Activated T-cell treated with anti-CD3 and anti-CD28 coated beads for 24 hours (primary cell): ENCODE results near the gene CALHM2.

Experiments
- DNase-seq: peaks from one replicate; pipeline ENCODE4 v3.0.0-alpha.2; 2020; ENCODE audit warnings: low read depth

CALHM2 gene

DNA sequence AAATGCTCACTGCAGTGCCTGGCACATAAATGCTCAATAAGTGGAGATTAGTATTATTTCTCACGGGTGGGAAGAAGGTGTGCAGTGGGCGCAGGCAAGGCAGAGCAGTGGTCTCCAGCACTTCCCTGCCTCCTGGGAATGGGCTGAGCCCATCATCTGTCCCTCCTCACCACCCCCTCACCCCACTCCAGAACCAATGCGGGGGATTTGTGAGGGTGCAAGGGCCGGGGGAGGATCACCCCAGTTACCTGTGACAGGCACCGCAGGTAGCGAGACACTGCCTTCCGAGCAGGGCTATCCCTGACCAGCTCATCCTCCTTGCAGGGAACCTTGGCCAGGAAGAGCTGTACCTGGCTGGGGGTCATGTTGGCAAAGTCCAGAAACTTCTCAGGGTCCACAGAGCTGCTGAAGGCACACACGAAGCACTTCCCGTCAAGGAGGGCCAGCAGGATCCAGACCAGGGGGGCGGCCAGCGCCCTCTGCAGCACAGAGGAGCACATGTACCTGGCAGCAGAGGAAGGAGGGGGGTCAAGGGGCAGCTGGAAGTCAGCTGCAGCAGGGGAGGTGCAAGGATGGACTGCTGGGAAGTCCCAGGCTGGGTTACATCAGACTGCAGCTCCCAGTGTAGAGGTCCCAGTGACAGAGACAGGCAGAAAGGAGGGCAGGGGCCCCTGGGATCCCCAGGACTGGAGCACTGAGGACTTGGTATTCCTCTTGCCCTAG lies 24.0 kb upstream of the CALHM2 start:
- DNase-seq = no peak

DNA sequence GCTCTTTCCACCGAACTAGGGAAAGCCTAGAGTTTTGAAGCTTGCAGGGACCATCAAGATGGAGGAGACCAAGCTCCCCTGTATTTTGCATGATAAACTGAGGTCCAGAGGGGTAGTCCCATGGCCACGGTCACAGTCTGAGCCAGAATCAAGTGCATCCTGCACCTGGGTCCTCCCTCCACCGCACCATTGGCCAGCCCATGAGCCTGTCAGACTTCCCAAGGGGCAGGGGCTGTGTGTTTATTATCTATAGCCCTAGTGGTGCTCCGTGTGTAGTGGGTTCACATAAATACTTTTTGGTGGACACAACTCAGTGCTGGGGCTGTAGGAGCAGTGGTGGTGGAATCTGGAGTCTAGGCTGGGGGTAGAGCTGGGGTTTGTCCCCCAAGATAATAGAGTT lies 23.3 kb upstream of the CALHM2 start:
- DNase-seq = no peak

GRCh38 chr10:103474077-103474476 lies 21.9 kb upstream of the CALHM2 start:
- DNase-seq = no peak

DNA sequence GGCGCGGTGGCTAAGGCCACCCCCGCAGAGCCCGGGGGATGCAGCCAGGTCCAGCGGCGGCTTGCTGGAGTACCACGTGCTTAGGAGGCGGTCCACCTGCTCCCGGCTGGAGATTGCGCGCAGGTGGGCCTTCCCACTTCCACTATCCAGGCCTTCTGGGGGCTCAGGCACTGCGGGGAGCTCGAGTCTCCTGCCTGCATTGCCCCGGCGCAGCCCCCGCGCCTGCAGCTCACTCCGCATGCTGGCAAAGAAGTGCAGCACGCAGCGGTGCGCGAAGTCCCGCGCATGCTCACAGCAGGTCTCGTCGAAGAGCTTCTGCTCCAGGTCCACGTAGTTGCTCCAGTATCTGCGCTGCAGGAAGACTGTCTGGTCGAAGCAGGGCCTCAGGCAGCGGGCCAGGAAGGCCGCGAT lies 21.1 kb upstream of the CALHM2 start:
- DNase-seq = no peak

GRCh38 chr10:103472005-103472404 lies 19.8 kb upstream of the CALHM2 start:
- no peak for DNase-seq

DNA sequence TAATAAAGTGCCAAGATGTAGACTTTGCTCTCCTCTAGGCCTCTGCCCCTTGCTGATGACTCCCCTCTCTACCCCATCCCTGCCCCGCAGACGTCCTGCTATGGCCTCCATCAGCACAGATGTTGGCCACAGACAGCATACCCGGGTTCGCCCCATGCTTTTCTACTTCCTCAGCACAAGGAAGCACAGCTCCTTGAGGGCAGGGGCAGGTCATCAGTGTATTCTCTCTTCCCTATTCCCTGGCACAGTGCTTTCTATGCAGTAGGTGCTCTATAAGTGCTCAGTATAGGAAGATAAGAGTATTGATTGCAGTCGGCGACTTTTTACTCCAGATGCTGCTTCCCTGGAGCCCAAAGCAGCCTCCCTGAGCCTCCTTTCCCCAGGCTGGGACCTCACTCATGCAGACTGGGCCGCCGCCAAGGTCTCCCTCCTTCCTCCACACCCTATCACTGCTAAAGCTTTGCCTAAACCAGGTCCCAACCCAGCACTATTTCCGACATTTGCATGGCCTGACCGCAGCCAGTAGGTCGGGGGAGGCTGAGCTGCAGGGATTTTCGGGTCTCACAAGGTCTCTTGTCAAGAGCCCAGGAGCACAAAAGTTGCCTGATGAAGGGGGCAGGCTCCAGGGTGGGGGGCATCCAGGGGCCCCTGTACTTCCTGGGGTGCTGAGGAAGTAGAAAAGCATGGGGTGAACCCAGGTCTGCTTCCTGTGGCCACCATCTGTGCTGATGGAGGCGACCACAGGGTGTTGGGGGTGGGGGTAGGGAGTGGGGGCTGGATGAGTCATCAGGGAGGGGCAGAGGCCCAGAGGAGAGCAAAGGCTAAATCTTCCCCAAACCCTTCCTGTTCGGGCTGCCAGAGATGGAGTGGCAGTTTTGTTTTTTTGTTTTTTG lies 18.8 kb upstream of the CALHM2 start:
- peak; percentile 50 for DNase-seq

- no peak for DNase-seq
Observed at GRCh38 chr10:103469201-103469600, 17.0 kb upstream of the CALHM2 start.

GRCh38 chr10:103467406-103467805 lies 15.2 kb upstream of the CALHM2 start:
- DNase-seq = no peak

DNA sequence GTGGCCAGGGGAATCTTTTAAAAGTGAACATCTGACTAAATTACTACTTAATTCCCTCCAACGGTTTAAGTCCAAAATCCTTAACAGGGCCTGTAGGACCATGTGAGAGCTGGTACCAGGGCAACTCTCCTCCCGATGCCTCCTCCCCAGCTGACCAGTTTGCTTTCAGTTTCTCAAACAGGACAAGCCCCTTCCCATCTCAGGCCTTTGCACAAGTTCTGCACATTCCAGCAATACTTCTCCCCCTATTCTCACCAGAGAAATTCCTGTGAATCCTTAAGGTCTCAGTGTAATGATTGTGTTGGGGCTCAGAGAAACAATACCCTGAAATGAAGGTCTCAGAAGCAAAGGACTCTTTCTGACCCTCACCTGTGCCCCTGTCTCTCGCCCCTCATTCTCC lies 14.6 kb upstream of the CALHM2 start:
- no peak for DNase-seq

- DNase-seq = no peak
Observed at GRCh38 chr10:103465411-103466179, 13.4 kb upstream of the CALHM2 start.

- DNase-seq = no peak
Observed at GRCh38 chr10:103463499-103463898, 11.3 kb upstream of the CALHM2 start.

GRCh38 chr10:103459615-103460014 lies 7.4 kb upstream of the CALHM2 start:
- DNase-seq = no peak

GRCh38 chr10:103458720-103459119 lies 6.5 kb upstream of the CALHM2 start, which contains the start of gene CALHM1:
TSS of gene CALHM1 (minus strand) at chr10:103458900. CDS start at chr10:103458751, 149 bp downstream.
- no peak for DNase-seq

GRCh38 chr10:103457896-103458583 lies 5.9 kb upstream of the CALHM2 start:
- DNase-seq = no peak

GRCh38 chr10:103457176-103457712 lies 5.1 kb upstream of the CALHM2 start:
- no peak for DNase-seq

DNA sequence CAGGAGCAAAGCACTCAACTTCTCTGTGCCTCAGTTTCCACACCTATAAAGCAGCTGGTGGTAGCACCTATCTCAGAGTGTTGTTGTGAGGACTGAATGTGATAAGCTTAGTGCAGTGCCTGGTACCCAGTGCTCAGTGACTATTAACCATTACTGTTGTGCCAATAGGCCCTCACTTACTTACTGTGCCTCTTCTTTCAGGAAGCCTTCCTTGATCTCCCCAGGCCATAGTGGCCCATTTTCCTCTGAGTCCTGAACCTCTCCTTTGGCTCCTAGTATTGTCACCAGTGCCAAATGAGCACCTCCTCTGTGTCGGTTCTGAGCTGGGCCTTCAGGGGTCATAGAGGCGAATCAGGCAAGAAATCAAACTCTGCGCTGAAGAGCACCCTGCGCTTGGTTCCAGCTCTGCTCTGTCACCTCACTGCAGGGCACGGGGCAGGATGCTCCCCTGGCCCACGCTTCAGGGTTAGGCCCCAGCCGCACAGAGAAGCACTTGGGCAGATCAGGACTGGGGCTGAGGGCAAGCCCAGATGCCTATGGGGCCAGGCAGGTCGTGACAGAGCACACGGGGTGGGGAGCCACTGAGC lies 4.0 kb upstream of the CALHM2 start:
- no peak for DNase-seq

DNA sequence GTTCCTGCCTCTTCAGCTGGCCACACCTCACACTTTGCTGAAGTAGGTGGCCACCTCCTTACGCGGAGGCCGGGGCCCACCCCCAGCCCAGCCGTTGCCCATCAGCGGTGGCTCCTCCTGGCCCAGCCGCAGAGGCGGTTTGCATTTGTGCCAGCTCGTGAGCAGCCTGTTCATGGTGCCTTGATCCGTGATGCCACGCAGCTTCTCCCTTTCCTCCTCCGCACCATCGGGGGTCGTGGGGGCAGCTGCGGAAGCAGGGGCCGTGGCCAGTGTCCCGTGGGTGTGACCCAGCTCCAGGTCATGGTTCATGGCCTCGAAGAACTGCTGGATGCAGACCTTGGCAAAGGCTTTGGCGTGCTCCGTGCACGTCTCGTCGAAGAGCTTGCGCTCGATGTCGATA lies 3.1 kb upstream of the CALHM2 start:
- DNase-seq = no peak

GRCh38 chr10:103454026-103454425 lies 1.9 kb upstream of the CALHM2 start:
- no peak for DNase-seq

GRCh38 chr10:103452506-103453230 lies 498 bp upstream of the CALHM2 start:
- no peak for DNase-seq

DNA sequence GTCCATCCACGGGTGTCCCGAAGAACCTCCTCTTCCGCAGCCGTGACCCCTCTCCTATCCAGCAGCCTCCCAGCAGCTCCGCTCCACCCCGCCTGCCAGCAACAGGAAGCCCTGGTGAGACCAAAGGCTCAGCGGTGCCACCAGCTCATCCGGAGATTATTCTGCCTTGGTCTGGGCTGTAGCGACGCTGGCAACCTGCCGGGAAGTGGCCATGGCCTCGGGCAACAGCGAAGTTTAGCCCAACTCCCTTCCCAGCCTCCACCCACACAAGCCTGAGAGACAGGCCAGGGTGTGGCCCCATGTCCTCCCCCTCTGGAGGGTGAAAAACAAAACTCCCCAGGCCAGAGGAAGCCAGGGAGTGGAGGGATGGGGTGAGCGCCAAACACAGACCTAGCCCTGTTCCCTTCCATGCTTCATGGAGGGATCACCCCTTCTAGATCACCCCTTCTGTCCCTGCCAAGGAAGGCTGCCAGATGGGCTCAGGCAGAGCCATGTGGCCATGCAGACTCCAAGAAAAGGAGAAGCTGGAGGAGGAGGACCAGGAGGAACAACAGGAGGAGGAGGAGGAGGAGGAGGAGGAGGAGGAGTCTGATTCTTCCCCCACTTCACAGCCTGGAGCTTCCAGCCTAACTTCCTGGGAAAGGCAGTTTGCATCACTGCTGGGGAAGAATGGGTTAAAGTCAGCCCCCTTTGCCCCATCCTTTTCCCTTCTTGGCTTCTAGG lies 918 bp downstream of the CALHM2 start:
- no peak for DNase-seq
